ENCODE data around the gene HADH.

DNA sequence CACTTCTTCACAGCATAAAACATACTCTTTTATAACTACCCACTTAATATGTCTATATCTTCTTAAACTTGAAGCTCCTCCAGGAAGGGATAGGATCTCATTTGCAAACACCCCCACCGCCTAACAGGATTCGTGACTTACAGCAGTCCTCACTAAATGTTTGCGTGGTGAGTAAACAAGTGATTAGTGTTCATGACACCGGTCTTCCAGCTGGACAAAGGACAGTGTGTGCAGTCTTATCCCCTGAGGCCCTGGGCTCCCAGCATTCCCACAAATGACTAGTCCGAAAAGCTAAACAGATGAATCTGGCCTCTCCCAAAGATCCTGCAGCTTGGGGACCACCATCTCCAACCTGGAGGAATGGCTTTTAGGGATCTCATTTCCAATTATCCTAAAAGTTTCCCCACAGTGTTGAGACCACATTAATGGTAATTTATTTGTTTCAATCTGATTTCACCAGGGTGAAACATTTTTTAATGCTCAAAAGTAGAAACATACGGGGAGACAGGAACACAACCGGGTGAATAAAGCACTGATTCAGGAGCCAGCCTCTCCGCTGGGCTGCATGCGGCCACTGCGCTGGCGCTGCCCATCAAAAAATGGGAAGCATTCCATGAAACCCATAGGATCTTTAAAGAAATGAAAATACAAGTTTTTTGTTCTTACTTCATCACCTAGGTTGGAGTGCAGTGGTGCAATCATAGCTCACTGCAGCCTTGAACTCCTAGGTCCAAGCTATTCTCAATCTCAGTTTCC lies 69.2 kb downstream of the HADH start:
- TF ChIP-seq, protein P1, sequence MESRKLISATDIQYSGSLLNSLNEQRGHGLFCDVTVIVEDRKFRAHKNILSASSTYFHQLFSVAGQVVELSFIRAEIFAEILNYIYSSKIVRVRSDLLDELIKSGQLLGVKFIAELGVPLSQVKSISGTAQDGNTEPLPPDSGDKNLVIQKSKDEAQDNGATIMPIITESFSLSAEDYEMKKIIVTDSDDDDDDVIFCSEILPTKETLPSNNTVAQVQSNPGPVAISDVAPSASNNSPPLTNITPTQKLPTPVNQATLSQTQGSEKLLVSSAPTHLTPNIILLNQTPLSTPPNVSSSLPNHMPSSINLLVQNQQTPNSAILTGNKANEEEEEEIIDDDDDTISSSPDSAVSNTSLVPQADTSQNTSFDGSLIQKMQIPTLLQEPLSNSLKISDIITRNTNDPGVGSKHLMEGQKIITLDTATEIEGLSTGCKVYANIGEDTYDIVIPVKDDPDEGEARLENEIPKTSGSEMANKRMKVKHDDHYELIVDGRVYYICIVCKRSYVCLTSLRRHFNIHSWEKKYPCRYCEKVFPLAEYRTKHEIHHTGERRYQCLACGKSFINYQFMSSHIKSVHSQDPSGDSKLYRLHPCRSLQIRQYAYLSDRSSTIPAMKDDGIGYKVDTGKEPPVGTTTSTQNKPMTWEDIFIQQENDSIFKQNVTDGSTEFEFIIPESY (IDR thresholded peaks at IDR 0.05; ENCODE audit: borderline replicate concordance, low read depth) = no peak
- TF ChIP-seq, protein P2, sequence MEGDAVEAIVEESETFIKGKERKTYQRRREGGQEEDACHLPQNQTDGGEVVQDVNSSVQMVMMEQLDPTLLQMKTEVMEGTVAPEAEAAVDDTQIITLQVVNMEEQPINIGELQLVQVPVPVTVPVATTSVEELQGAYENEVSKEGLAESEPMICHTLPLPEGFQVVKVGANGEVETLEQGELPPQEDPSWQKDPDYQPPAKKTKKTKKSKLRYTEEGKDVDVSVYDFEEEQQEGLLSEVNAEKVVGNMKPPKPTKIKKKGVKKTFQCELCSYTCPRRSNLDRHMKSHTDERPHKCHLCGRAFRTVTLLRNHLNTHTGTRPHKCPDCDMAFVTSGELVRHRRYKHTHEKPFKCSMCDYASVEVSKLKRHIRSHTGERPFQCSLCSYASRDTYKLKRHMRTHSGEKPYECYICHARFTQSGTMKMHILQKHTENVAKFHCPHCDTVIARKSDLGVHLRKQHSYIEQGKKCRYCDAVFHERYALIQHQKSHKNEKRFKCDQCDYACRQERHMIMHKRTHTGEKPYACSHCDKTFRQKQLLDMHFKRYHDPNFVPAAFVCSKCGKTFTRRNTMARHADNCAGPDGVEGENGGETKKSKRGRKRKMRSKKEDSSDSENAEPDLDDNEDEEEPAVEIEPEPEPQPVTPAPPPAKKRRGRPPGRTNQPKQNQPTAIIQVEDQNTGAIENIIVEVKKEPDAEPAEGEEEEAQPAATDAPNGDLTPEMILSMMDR (IDR thresholded peaks at IDR 0.05) = no peak
- TF ChIP-seq SIN3A (IDR thresholded peaks at IDR 0.05; ENCODE audit: borderline replicate concordance, low read depth, low read length) (no peak), EP300 (IDR thresholded peaks at IDR 0.05; ENCODE audit: borderline replicate concordance in 1 of 2, low read depth in 1 of 2, low read length in 1 of 2) (no peak)

Measured in SK-N-SH (cell line).